ENCODE data around the gene COL11A1. TPM values are rescaled to one million over a fixed set of nuclear protein-coding genes. Genes with fewer than 3 reads are reported as not detected.
"Not testable (repeated sequence)": the region's sequence is repeated elsewhere in the genome, so short reads cannot be mapped to it uniquely, and the experiment has no call there.

Gene COL11A1
- total RNA-seq, 1 donor = not detected

- no peak for DNase-seq (ENCODE audit: low read depth in 2 of 3, low spot score in 2 of 3)
Measured at GRCh38 chr1:102842606-102843005, 265.7 kb downstream of the COL11A1 start.

GRCh38 chr1:102840741-102841140 lies 267.6 kb downstream of the COL11A1 start:
- DNase-seq (ENCODE audit: low read depth in 2 of 3, low spot score in 2 of 3) = no peak

- DNase-seq (ENCODE audit: low read depth in 2 of 3, low spot score in 2 of 3) = no peak
Measured at GRCh38 chr1:102838016-102838415, 270.3 kb downstream of the COL11A1 start.

GRCh38 chr1:102837551-102837950 lies 270.8 kb downstream of the COL11A1 start:
- DNase-seq (ENCODE audit: low read depth in 2 of 3, low spot score in 2 of 3) = no peak

GRCh38 chr1:102836991-102837390 lies 271.3 kb downstream of the COL11A1 start:
- no peak for DNase-seq (ENCODE audit: low read depth in 2 of 3, low spot score in 2 of 3)

- DNase-seq (ENCODE audit: low read depth in 2 of 3, low spot score in 2 of 3) = no peak
Measured at GRCh38 chr1:102834688-102835320, 273.5 kb downstream of the COL11A1 start.

- no peak for DNase-seq (ENCODE audit: low read depth in 2 of 3, low spot score in 2 of 3)
Measured at GRCh38 chr1:102833151-102833550, 275.2 kb downstream of the COL11A1 start.

GRCh38 chr1:102826706-102827105 lies 281.6 kb downstream of the COL11A1 start:
- DNase-seq (ENCODE audit: low read depth in 2 of 3, low spot score in 2 of 3) = not testable (repeated sequence)
